CD14-positive monocyte (primary cell): Measurements from ENCODE around the gene PCBP3. TPM values are rescaled to one million over a fixed set of nuclear protein-coding genes. Genes with fewer than 3 reads are reported as not detected.
"Not testable (repeated sequence)": the region's sequence is repeated elsewhere in the genome, so short reads cannot be mapped to it uniquely, and the experiment has no call there.

Experiments used
- DNase-seq, 3 donors: peaks; one replicate each; pipeline ENCODE4 v3.0.0-alpha.2; 2011 to 2022
- H2AFZ ChIP-seq: 2 replicates; pipeline ENCODE4 v1.6.0; 2012; ENCODE audit warnings: mild to moderate bottlenecking, low read depth, low read length, inconsistent platforms; ENCODE audit not compliant: insufficient read depth, poor library complexity, severe bottlenecking
- H3K27ac ChIP-seq, 2 donors: 1 replicate in 1 of 2; 2 replicates in 1 of 2; pipeline ENCODE4 v1.5.1; 2012 to 2013; ENCODE audit warnings: low read length in 2 of 2, control low read depth in 1 of 2, inconsistent platforms in 1 of 2, low read depth in 1 of 2, mild to moderate bottlenecking in 1 of 2
- H3K27me3 ChIP-seq, 2 donors: one replicate each; pipeline versions ENCODE4 v1.6.0 to v1.6.1; 2011 to 2013; ENCODE audit warnings: low read length in 2 of 2; ENCODE audit not compliant: control insufficient read depth in 2 of 2, insufficient read depth in 2 of 2
- H3K36me3 ChIP-seq, 2 donors: replicated peaks in 1 of 2; 1 replicate in 1 of 2; 2 replicates in 1 of 2; pipeline versions ENCODE4 v1.5.1 to v1.6.1; 2012 to 2013; ENCODE audit warnings: low read length in 2 of 2, control low read depth in 1 of 2, inconsistent platforms in 1 of 2, mild to moderate bottlenecking in 1 of 2; ENCODE audit not compliant: insufficient read depth in 2 of 2, control insufficient read depth in 1 of 2
- H3K4me1 ChIP-seq, 2 donors: 1 replicate in 1 of 2; 2 replicates in 1 of 2; pipeline versions ENCODE4 v1.5.1 to v1.6.1; 2012 to 2013; ENCODE audit warnings: low read length in 2 of 2, control low read depth in 1 of 2, inconsistent platforms in 1 of 2, mild to moderate bottlenecking in 1 of 2, moderate library complexity in 1 of 2; ENCODE audit not compliant: insufficient read depth in 2 of 2, control insufficient read depth in 1 of 2
- H3K4me2 ChIP-seq: replicated peaks from 2 replicates; pipeline ENCODE3; 2012; ENCODE audit warnings: low read length, moderate library complexity, mild to moderate bottlenecking; ENCODE audit not compliant: poor library complexity, severe bottlenecking; ENCODE audit errors: extremely low read depth
- H3K4me3 ChIP-seq, 3 experiments: fragments of 200-600 bp in 1 of 3; sonication (generic) in 1 of 3; replicated peaks in 1 of 3; 1 replicate in 2 of 3; 2 replicates in 1 of 3; pipeline ENCODE4 v1.5.1; 2011 to 2013; ENCODE audit warnings: low read length in 3 of 3, mild to moderate bottlenecking in 3 of 3, control low read depth in 2 of 3, low read depth in 2 of 3, inconsistent platforms in 1 of 3, moderate library complexity in 1 of 3
- H3K79me2 ChIP-seq: 2 replicates; pipeline ENCODE4 v1.6.0; 2012; ENCODE audit warnings: mild to moderate bottlenecking, control low read depth, inconsistent platforms, low read length, moderate library complexity; ENCODE audit not compliant: insufficient read depth
- H3K9ac ChIP-seq: 2 replicates; pipeline ENCODE4 v1.6.0; 2017; ENCODE audit warnings: low read length, mild to moderate bottlenecking; ENCODE audit not compliant: insufficient read depth, poor library complexity, severe bottlenecking
- H3K9me3 ChIP-seq, 2 donors: replicated peaks in 1 of 2; 1 replicate in 1 of 2; 2 replicates in 1 of 2; pipeline versions ENCODE4 v1.5.1 to v1.6.1; 2012 to 2013; ENCODE audit warnings: low read length in 2 of 2, control low read depth in 1 of 2; ENCODE audit not compliant: control insufficient read depth in 1 of 2, insufficient read depth in 1 of 2
- H4K20me1 ChIP-seq: 2 replicates; pipeline ENCODE4 v1.6.0; 2012; ENCODE audit warnings: mild to moderate bottlenecking, low read length, control low read depth, moderate library complexity; ENCODE audit not compliant: insufficient read depth
- H3K27ac Mint-ChIP-seq, 7 donors: one replicate each; pipeline ENCODE4 v1.8.0; 2020; ENCODE audit warnings: mild to moderate bottlenecking in 7 of 7, mixed read lengths in 7 of 7, moderate library complexity in 6 of 7, inconsistent platforms in 2 of 7
- H3K27me3 Mint-ChIP-seq, 3 donors: one replicate each; pipeline ENCODE4 v1.8.0; 2021 to 2022; ENCODE audit warnings: low read depth in 3 of 3, mild to moderate bottlenecking in 3 of 3, mixed read lengths in 3 of 3, moderate library complexity in 3 of 3, inconsistent platforms in 1 of 3
- H3K36me3 Mint-ChIP-seq, 2 donors: one replicate each; pipeline ENCODE4 v1.8.0; 2020; ENCODE audit warnings: mixed read lengths in 2 of 2, inconsistent platforms in 1 of 2, mild to moderate bottlenecking in 1 of 2
- H3K4me1 Mint-ChIP-seq: one replicate; pipeline ENCODE4 v1.8.0; 2020; ENCODE audit warnings: mild to moderate bottlenecking, mixed read lengths
- H3K4me3 Mint-ChIP-seq, 2 donors: one replicate each; pipeline ENCODE4 v1.8.0; 2020; ENCODE audit warnings: mild to moderate bottlenecking in 2 of 2, mixed read lengths in 2 of 2, moderate library complexity in 1 of 2
- H3K9me3 Mint-ChIP-seq, 7 donors: one replicate each; pipeline ENCODE4 v1.8.0; 2020 to 2022; ENCODE audit warnings: mixed read lengths in 7 of 7, mild to moderate bottlenecking in 6 of 7, moderate library complexity in 6 of 7, inconsistent platforms in 2 of 7
- WGBS: methylation state at CpG from one replicate; pipeline ENCODE4 v1.1.5; 2013; ENCODE audit warnings: missing lambda C conversion rate; ENCODE audit not compliant: insufficient coverage; 5-methylcytosine and 5-hydroxymethylcytosine counted together
- intact Hi-C, 2 donors: fragments of 100-400 bp; cut with micrococcal nuclease; formaldehyde crosslinking; loops; one replicate each; pipeline versions ENCODE4 v1.15.0 to v1.15.1; 2023
- polyA plus RNA-seq, 3 donors: library from polyadenylated mRNA; depleted of rRNA in 1 of 3; unstranded in 2 of 3; stranded (reverse) in 1 of 3; fragments of 300-500 nt in 2 of 3; fragments of >200 nt in 1 of 3; fragmentation: Illumina TruSeq in 2 of 3; gene quantifications; 1 replicate in 2 of 3; 2 replicates in 1 of 3; pipeline ENCODE4 v1.2.3, GENCODE V29; 2012 to 2021
- TF ChIP-seq, protein P1 (sequence below): fragments of 200-600 bp; IDR thresholded peaks from one replicate; pipeline ENCODE4 v1.8.0; 2022; ENCODE audit warnings: antibody characterized with exemption, mild to moderate bottlenecking

Gene PCBP3
- polyA plus RNA-seq, 3 donors, result 0.34 to 0.49 TPM; not detected in 1

DNA sequence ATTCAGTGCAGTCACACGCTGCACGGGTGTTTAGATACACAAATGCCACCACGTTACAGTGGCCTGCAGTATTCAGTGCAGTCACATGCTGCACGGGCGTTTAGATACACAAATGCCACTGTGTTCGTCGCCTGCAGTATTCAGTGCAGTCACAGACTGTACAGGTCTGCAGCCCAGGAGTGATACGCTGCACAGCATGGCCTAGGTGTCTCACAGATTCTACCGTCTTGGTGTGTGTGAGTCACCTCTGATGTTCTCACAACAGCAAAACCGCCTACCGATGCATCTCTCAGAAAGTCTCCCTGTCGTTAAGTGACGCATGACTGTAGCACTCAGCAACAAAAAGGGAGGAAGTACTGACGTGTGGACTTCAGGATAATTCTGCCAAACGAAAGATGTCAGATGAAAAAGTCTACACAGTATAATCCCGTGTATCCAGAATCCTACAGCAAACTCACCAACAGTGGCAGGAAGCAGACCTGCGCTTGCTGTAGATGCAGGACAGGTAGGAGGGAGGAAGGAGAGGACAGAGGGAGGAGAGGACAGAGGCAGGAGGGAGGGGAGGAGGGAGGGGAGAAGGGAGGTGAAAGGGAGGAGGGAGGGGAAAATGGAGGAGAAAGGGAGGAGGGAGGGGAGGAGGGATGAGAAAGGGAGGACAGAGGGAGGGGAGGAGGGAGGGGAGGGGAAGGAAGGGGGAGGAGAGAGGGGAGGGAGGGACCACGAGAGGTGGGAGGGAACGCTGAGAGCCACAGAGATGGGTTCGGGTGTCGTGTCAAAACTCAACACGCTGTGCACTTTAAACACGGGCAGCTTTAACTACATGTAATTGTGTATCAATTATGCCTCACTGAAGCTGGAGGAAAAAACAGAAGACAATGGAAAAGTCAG lies 36.3 kb upstream of the PCBP3 start:
- TF ChIP-seq, protein P1, sequence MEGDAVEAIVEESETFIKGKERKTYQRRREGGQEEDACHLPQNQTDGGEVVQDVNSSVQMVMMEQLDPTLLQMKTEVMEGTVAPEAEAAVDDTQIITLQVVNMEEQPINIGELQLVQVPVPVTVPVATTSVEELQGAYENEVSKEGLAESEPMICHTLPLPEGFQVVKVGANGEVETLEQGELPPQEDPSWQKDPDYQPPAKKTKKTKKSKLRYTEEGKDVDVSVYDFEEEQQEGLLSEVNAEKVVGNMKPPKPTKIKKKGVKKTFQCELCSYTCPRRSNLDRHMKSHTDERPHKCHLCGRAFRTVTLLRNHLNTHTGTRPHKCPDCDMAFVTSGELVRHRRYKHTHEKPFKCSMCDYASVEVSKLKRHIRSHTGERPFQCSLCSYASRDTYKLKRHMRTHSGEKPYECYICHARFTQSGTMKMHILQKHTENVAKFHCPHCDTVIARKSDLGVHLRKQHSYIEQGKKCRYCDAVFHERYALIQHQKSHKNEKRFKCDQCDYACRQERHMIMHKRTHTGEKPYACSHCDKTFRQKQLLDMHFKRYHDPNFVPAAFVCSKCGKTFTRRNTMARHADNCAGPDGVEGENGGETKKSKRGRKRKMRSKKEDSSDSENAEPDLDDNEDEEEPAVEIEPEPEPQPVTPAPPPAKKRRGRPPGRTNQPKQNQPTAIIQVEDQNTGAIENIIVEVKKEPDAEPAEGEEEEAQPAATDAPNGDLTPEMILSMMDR, result no peak
- no peaks in the 10 kb centered on the region for H3K27me3 ChIP-seq
- H3K9me3 ChIP-seq, result peaks cover 10 to 17% of the 10 kb centered on the region in 2 donors
- Mint-ChIP-seq H3K36me3 (no peaks in the 10 kb centered on the region), H3K9me3 (peaks cover 11 to 23% (median 21%) of the 10 kb centered on the region in 7 donors), H3K27me3 (peaks cover 8 to 21% (median 17%) of the 10 kb centered on the region in 3 donors), H3K27ac (no peak overlapping the region), H3K4me3 (no peak overlapping the region), H3K4me1 (no peaks in the 10 kb centered on the region)
- no peaks in the 10 kb centered on the region for H3K79me2 ChIP-seq
- H3K27ac ChIP-seq, result no peak overlapping the region
- H3K4me3 ChIP-seq, result no peak overlapping the region
- intact Hi-C loops, result no loop called here
- DNase-seq, result no peak
- no peaks in the 10 kb centered on the region for H4K20me1 ChIP-seq
- no peaks in the 10 kb centered on the region for H3K4me1 ChIP-seq
- no peak overlapping the region for H3K9ac ChIP-seq
- no peaks in the 10 kb centered on the region for H3K36me3 ChIP-seq
- H3K4me2 ChIP-seq, result no peak overlapping the region
- H2AFZ ChIP-seq, result no peak overlapping the region
- WGBS, result 95% methylated on average over 13 of the region's 23 CpGs

DNA sequence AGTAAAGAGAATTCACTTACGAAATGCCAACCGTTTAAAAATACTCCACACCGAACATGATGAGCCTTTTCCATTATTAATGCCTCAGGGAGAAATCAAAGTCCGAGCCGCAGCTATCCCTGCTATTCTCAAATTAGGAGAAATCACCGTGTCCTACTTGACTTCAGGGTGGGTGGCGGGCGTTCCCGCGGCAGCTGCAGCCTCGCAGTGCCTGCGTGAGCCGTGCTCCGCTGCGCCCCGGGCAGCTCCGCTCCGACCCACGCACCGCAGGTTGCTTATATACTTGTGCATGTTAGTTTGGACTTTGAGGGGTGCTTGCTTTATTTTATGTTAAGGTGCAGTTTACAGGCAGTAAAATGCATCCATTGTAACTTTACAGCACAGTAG lies 35.6 kb upstream of the PCBP3 start:
- intact Hi-C loops, result no loop called here
- no peak overlapping the region for H2AFZ ChIP-seq
- H3K9ac ChIP-seq, result no peak overlapping the region
- H3K4me2 ChIP-seq, result no peak overlapping the region
- WGBS, result 96% methylated on average over 12 of the region's 20 CpGs
- no peak for DNase-seq
- H3K4me3 ChIP-seq, result no peak overlapping the region
- no peaks in the 10 kb centered on the region for H3K36me3 ChIP-seq
- peaks cover 10 to 17% of the 10 kb centered on the region in 2 donors for H3K9me3 ChIP-seq
- no peaks in the 10 kb centered on the region for H3K79me2 ChIP-seq
- no peak overlapping the region for H3K4me3 Mint-ChIP-seq
- no peaks in the 10 kb centered on the region for H4K20me1 ChIP-seq
- H3K27ac Mint-ChIP-seq, result no peak overlapping the region
- no peaks in the 10 kb centered on the region for H3K4me1 Mint-ChIP-seq
- no peaks in the 10 kb centered on the region for H3K4me1 ChIP-seq
- H3K27ac ChIP-seq, result no peak overlapping the region
- no peaks in the 10 kb centered on the region for H3K27me3 ChIP-seq
- peaks cover 11 to 20% (median 17%) of the 10 kb centered on the region in 3 donors for H3K27me3 Mint-ChIP-seq
- H3K9me3 Mint-ChIP-seq, result peaks cover 10 to 21% (median 19%) of the 10 kb centered on the region in 7 donors
- H3K36me3 Mint-ChIP-seq, result no peaks in the 10 kb centered on the region
- TF ChIP-seq, protein P1, result no peak

DNA sequence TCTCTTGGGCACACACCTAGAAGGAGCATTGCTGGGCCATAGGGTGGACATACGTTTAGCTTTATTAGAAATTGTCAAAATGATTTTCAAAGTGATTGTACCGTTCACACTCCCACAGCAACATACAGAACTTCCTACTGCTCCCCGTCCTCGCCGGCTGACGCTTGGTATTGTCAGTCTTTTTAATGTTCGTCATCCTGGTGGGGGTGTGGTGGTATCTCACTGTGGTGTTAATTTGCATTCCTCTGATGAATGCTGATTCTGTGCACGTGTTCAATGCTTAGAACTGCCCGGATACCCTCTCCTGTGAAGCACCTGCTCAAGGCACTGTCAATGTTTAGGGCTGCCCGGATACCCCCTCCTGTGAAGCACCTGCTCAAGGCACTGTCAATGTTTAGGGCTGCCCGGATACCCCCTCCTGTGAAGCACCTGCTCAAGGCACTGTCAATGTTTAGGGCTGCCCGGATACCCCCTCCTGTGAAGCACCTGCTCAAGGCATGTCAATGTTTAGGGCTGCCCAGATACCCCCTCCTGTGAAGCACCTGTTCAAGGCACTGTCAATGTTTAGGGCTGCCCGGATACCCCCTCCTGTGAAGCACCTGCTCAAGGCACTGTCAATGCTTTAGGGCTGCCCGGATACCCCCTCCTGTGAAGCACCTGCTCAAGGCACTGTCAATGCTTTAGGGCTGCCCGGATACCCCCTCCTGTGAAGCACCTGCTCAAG lies 34.6 kb upstream of the PCBP3 start:
- not testable (repeated sequence) for DNase-seq, H3K27ac Mint-ChIP-seq

More for the DNA sequence above, 34.6 kb upstream of the PCBP3 start:
- H3K36me3 Mint-ChIP-seq, intact Hi-C loops, H3K27ac ChIP-seq, H3K36me3 ChIP-seq, H3K4me1 Mint-ChIP-seq, H4K20me1 ChIP-seq, H3K9ac ChIP-seq, H3K79me2 ChIP-seq, H2AFZ ChIP-seq, H3K4me3 ChIP-seq, H3K4me1 ChIP-seq, H3K4me3 Mint-ChIP-seq, H3K4me2 ChIP-seq, H3K27me3 ChIP-seq: not testable (repeated sequence)
- H3K9me3 Mint-ChIP-seq, result peaks cover 3 to 13% (median 9%) of the 10 kb centered on the region in 7 donors
- peaks cover 1 to 17% of the 10 kb centered on the region in 2 donors for H3K9me3 ChIP-seq
- H3K27me3 Mint-ChIP-seq, result peaks cover 12 to 17% (median 15%) of the 10 kb centered on the region in 3 donors
- WGBS, result 60% methylated on average over 1 of the region's 15 CpGs
